PFSK-1 (cell line): ENCODE results near the gene SAMD13.

Experiments used
- FOXP2 ChIP-seq: optimal IDR thresholded peaks from 2 replicates; pipeline ENCODE3; 2011; ENCODE audit warnings: borderline replicate concordance, control low read depth, inconsistent platforms; ENCODE audit not compliant: insufficient read depth; ENCODE audit errors: extremely low read length, extremely low read depth
- POLR2AphosphoS5 ChIP-seq: IDR thresholded peaks from 2 replicates; pipeline ENCODE4 v1.6.1; 2012; ENCODE audit warnings: low read depth, mild to moderate bottlenecking, control low read depth, low read length, moderate library complexity
- REST ChIP-seq, 2 experiments: IDR thresholded peaks; 2 replicates each; pipeline versions ENCODE4 v1.6.1 to v1.8.0; 2011 to 2012; ENCODE audit warnings: low read depth in 2 of 2, low read length in 2 of 2, control low read depth in 1 of 2, inconsistent platforms in 1 of 2, mild to moderate bottlenecking in 1 of 2, moderate library complexity in 1 of 2; ENCODE audit not compliant: insufficient read depth in 1 of 2
- SIN3A ChIP-seq: IDR thresholded peaks from 2 replicates; pipeline ENCODE4 v1.6.1; 2012; ENCODE audit warnings: mild to moderate bottlenecking, low read length, moderate library complexity, borderline replicate concordance; ENCODE audit not compliant: insufficient read depth

- TF ChIP-seq SIN3A = no peak
- no peak for TF ChIP-seq POLR2AphosphoS5
- TF ChIP-seq REST (IDR thresholded peaks at IDR 0.05; ENCODE audit: insufficient read depth in 1 of 2, low read depth in 2 of 2, low read length in 2 of 2) = no peak
- TF ChIP-seq FOXP2 = no peak
Observed at GRCh38 chr1:84291882-84292655, 9.4 kb upstream of the SAMD13 start.
